RPMI8226 (cell line): ENCODE data around the gene CAMTA1.

Source experiments
- DNase-seq: peaks from one replicate; pipeline ENCODE4 v3.0.0-alpha.2; 2015

CAMTA1 gene

GRCh38 chr1:7533006-7533405 lies 747.8 kb downstream of the CAMTA1 start:
- no peak for DNase-seq

DNA sequence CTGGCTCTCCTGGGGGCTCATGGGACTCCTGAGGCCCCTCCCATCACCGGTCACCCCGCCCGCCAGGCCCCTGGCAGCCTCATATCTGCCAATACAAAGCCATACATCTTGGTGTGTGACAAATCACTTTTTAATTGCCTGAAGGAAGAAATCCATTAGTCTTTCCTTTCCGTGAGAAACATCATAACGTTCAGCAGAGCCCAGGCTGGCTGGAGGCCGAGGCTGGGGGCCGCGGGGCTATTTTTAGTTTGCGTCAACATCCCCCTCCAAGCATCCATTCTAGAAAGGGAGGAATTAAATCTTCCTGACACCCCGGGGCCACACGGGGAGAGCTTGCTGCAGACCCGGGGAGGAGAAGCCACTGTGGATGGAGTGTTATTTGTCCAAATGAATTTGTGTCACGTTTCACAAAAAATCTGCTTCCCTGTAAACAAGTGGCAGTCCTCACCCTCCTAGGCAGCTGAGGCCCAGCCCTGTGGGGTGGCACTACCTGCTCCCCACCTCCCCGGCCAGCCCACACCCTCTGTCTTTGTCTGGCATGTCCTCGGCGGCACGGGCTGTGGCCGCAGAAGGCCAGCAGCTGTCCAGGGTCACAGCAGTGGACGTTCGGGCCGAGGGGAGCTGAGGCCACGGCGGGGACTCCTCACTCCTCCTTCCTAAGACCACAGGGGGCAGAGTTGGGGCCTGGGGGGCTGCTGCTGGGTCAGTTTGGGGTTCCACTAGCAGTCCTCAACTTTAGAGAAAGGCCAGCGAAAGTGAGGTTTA lies 749.0 kb downstream of the CAMTA1 start:
- DNase-seq = no peak

DNA sequence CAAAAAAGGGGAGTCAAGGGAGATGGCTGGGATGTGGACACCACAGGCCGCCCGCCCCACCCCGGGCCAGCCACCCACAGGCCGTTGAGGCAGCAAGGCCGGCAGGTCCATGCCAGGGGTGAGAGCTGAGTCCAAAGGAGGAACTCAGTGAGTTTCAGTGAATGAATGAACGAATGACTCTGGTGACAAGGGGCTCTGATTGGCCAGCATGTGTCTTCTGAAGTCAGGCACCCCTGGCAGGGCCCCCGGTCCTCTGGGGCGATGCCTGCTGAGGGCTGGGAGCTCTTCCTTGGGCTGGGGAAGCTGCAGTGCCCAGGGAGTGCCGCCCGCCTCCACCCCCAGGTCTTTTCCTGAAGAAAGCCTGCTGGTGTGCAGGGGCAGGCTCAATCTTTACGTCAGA lies 749.8 kb downstream of the CAMTA1 start:
- no peak for DNase-seq

GRCh38 chr1:7535934-7536878 lies 751.0 kb downstream of the CAMTA1 start:
- peak; percentile 78 for DNase-seq

- no peak for DNase-seq
Measured at GRCh38 chr1:7536891-7537591, 751.8 kb downstream of the CAMTA1 start.

DNA sequence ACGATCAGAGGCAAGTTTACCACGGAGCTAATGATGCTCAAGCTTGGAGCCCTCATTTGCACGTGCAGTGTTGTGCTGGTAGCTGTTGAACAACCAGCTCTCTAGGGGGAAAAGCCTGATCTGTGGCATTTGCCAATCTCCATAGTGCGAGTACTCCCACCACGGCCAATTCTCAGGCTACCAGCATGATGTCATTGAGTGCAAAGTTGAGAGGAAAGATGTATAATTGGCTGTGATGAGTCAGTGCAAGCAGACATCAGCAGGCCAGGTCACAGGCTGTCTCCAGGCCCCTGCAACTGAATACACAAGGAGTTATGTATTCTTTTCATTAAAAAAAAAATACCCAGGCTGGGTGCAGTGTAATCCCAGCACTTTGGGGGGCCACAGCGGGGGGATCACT lies 752.8 kb downstream of the CAMTA1 start:
- no peak for DNase-seq

GRCh38 chr1:7538849-7539768 lies 753.9 kb downstream of the CAMTA1 start:
- no peak for DNase-seq

DNA sequence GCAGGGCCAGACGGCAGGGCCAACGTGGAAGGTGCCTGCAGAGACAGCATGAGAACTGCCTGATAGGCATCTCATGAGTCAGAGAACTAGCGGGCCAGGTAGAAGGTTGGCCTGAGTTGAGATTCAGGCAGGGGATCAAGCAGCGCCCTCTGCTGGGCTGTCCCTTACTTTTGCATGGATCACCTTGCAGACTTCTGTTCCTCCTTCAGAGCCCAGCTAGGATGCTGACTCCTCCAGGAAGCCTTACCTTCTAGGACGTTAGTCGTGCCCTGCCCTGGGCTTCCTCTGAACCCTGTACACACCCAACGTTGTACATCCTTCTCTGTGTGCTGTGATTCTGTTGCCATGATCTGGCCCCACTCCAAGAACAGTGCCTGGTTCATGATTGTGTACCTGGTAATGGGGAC lies 754.5 kb downstream of the CAMTA1 start:
- peak; percentile 74 for DNase-seq

DNA sequence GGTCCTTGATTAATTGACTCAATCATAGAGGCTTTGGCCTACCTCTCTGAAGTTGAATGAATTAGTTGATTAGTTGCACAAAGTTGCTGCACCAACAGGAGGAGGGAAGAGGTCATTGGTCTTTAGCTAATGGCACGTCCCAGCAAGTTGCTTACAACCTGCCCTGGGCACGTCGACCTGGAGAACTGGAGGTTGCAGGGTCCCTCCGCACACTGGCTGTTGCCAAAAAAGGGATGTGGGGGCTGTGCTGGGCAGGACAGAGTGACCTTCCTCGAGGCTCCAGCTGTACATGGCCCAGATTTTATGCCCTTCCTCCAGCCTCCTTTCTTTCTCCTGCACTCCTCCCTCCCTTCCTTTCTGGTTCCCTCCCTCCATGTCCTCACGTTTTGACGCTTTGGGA lies 755.6 kb downstream of the CAMTA1 start:
- DNase-seq = no peak

GRCh38 chr1:7541629-7542028 lies 756.4 kb downstream of the CAMTA1 start:
- no peak for DNase-seq

DNA sequence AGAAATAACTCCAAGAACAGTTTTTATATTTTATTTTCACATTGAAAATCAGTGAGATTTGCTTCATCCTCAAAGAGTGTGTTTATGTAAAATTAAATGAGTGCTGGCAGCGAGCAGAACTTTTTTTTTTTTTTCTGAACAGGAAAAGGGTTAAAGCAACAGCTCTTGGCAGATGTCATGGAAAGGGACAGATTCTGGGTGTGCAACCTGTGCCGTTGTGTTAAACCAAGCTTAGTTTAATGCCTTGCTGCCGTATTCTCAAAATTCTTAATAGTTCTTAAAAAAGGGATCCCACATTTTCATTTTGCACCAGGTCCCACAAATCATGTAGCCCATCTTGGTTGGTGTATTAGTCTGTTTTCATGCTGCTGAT lies 758.5 kb downstream of the CAMTA1 start:
- no peak for DNase-seq

DNA sequence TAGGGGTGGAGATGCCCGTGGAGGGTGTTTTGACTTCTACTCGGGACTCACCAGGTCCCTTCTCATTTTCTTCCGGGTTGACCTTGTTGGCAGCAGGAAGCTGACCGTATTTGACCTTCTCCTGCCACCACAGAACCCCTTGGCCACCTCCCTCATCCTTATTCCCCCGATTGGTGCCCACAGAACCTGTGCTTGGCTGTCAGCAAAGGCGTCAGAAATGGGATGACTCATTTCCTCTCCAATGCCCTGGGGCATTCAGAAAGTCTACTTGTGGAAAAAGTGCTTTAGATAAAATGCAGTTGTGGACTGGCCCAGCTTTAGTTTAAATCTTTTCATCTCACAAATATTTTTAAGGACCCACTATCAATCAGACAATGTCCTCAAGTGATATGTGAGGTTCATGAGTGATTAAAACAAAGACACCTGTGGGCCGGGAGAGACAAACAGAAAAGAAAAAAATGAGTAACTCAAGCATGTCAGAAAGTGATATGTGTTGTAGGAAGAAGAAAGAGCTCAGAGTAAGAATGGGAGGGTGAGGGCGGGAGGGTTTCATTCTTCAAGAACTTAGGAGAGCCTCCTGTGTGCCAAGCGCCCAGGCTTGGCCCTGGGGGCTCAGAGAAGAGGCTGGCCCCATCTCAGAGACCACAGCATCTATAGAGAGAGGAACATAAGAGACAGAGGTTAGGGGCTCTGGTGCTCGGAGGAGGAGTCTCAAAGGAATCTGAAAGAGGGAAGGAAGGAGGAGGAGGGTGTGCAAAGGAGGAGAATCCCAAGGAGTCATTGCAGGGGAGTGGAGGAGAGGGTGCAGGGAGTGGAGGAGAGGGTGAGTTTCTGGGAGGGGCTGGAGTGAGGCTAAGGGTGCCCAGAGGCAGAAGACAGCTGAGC lies 764.3 kb downstream of the CAMTA1 start:
- DNase-seq = peak; percentile 85

DNA sequence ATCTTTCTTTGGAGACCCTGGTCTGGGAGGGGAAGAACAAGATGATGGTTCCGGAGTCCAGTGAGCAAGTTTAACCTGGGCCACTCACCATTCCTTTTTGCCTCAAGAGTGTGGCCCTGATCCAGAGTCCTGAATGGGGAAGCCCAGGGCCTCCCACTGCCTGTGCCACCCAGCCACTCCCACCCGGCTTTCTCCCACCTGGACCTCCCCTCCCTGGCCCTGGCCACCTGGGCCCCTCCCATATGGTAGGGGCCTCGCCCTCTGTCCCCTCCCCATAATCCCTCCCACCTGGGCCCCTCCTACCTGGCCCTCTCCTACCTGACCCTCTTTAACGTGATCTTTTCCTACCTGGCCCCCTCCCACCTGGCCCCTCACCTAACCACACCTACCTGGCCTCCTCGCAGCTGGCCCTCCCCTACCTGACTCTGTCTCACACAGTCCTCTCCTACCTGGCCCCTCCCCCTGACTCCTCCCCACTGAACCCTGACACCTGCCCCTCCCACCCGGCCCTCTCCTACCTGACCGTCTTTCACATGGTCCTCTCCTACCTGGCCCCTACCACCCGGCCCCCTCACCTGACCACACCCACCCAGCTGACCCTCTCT lies 765.1 kb downstream of the CAMTA1 start:
- DNase-seq = no peak

- no peak for DNase-seq
Measured at GRCh38 chr1:7550981-7551380, 765.7 kb downstream of the CAMTA1 start.

- DNase-seq = no peak
Measured at GRCh38 chr1:7551442-7551841, 766.2 kb downstream of the CAMTA1 start.

GRCh38 chr1:7552402-7552801 lies 767.1 kb downstream of the CAMTA1 start:
- no peak for DNase-seq

DNA sequence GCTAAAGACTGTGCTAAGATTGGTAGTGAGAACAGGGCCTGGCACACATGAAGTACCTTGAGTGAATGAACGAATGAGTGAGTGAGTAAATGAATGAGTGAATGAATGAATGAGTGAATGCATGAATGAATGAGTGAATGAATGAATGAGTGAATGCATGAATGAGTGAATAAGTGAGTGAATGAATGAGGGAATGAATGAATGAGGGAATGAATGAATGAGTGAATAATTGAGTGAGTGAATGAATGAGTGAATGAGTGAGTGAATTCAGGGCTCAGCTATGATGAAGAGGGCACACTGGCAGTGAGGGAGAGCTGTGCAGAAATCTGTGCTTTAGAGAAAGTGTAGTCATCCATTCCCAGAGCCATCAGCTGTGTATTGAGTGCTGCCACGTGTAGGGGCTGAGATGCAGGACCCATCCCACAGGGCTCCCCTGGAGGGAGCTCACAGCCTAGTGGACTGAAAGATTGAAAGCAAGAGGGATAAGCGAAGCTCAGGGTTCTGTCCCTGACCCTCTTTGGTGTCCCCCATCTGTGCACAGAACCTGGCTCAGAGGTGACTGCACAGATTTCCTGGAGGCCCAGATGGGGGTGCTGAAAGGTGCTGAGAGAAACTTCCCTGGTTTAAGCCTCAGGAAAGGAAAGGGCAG lies 767.9 kb downstream of the CAMTA1 start:
- DNase-seq = no peak

GRCh38 chr1:7554385-7555235 lies 769.4 kb downstream of the CAMTA1 start:
- no peak for DNase-seq
